ENCODE data around the gene MGAT5.
"Not testable (repeated sequence)": the region's sequence is repeated elsewhere in the genome, so short reads cannot be mapped to it uniquely, and the experiment has no call there.

The MGAT5 gene

GRCh38 chr2:134281815-134282419, 28.0 kb downstream of the MGAT5 start:
- no peak for DNase-seq

GRCh38 chr2:134282629-134283400, 28.9 kb downstream of the MGAT5 start:
- DNase-seq: no peak

DNA sequence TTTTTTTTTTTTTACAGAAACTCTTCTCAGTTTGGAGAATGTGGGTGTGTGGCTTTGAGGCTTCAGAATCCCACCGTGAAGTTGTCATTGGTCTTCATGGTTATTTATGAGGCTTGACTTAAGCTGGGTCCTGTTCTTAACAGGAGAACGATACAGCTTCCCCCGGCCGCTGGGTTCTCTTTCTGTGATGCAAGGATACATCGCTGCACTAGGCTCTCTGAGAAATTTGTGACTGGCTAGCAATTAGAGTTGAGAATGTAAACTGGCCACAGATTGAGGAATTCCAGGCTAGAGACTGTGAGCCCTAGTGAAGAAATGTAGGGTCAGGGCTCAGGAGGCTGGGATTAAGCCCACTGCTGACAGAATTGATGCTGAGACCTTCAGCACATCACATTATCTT, 29.8 kb downstream of the MGAT5 start:
- DNase-seq: no peak

- no peak for DNase-seq
These were observed 30.3 kb downstream of the MGAT5 start for GRCh38 chr2:134284119-134284670.

DNA sequence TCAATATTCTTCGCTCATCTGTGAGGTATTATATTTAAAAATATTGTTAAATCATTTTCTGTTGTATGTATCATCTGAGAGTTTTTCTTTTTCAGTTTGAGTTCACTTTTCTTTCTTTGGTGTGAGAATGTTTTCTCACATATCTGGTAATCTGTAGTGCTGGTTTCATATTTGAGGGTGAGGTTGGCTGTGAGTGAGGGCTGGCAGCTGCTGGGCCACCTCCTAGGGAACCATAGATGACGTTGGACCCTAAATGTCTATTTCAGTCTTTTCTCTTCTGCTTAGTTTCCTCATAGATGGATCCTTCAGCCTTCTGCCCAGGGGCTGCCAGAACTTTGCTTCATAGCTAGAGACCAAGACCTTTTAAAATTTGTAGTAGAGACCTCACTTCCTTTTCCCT, 33.5 kb downstream of the MGAT5 start:
- DNase-seq: no peak

- no peak for DNase-seq
These were observed 34.9 kb downstream of the MGAT5 start for GRCh38 chr2:134288814-134289213.

DNA sequence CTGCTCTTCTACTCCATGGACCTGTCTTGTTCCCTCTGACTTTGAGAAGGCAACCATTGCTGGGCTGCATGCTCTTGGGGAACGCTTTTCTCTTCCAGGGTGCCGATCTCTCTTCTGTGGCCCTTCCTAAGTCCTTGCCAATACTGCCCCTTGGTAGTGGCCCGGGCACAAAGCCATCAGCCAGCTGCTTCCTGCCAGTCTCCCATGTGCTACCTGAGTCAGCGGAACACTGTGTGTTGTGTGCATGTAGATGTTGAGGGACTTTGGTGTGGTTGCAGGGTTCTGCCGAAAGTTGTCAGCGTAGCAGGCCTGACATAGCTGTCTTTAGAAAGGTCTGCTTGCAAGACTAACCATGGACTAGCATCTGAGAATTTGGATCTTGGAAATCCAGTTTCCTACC, 35.4 kb downstream of the MGAT5 start:
- no peak for DNase-seq

DNA sequence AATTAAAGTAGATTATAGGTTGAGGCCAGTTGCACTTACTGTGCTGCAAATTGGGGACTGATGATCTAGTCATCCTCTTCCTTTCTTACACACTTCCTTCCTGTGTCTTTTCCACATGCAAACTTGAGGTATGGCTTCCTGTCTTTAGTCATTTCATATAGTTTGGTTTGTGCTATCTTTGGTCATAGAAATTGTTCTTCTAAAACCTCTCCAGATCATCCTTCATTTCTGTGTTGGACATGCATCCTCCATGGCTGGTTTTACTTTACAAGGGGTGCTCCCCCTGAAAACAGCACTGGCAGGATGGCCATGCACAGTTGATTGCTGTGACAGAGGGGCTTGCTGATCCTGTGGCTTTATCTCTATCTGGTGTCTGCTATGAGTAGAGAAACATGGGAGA, 36.5 kb downstream of the MGAT5 start:
- no peak for DNase-seq

GRCh38 chr2:134292514-134292913, 38.6 kb downstream of the MGAT5 start:
- no peak for DNase-seq

DNA sequence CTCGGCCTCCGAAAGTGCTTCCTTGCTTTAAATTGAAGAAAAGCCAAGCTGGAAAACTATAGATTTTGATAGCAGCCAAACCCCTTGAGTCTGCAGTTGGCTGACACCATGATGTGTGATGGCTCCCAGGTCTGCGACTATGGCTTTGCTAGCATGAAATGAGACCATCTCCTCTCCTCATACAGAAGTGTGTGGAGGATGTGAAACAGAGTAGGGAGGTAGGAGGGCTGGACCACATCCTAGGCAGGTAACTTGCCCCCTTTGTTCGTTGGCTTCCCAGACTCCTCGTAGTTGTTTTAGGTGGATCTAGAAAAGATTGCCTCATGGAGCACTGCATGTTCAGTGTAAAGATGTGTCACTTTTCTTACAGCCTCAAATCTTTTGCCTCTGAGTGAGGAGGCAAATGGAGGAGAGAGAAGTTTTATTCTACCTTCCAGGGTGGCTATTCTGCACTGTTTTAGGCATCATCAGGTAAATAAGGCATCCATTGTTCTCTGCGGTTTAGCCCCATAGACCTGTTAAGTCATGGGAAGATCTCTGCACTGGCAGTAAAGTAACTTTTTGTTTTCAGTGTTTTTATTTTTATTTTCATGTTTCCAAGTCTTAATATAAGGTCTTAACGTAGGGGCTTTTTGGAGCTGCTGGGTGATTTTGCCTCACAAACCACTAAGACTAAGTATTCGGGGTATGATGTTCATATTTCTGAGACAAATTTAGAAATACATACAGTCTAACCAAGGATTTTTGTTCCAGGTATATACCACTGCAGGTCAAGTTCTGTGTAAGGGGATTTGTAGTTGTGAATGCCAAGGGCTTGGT, 40.1 kb downstream of the MGAT5 start:
- DNase-seq: no peak

DNA sequence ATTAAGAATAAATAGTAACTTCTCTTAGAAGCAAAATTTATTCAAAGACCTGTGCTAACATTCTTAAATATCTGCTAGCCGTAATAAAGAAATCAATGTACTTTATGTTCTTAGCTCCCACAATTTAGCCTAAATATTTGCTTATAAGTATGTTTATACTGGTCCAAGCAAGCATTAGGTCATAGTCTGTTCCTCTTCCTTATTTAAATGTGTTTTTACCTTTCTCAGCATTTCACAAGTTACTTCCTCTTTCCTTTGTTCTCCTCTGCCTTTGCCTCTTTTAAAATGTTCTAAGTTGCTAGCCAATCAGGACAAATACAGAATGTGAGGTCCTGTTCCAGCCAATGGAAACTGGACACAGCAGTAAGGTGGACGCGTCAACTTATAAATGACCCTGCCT, 40.7 kb downstream of the MGAT5 start:
- not testable (repeated sequence) for DNase-seq

DNA sequence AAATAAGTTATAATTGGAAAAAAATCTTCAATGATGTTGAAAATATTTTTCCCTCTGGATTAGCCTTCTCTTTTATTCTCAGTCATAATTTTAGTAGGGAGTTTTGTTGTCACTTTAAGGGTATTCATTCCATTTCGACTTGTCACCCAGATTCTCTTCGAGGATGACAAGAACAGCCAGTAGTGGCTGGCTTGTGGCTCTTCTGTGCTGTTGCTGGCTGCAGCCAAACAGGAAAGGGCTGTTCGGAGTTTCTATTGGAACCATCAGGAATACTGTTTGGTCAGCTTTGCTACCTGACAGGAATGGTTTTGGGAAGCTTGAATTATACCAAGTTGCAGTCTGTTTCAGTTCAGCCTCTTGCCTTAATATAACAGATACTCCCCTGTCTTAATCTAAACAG, 41.6 kb downstream of the MGAT5 start:
- DNase-seq: no peak

DNA sequence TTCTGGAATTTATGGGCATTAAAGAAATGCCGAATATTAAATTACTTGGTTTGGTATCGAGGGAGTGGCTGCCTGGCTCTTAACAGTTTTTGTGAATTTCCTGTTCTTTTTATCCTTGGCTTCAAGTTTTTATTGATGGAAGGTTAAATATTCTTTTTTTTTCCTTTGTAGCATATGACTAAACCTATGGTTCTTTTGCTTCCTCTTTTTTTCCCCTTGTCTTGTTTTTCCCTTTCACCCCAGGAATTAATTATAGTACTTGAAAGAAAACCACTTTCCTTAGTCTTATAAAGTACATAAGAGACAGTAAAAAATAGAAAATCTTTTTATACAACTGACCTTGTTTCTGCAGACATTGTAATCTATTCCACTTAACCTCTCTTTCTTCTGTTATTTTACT, 42.4 kb downstream of the MGAT5 start:
- no peak for DNase-seq

DNA sequence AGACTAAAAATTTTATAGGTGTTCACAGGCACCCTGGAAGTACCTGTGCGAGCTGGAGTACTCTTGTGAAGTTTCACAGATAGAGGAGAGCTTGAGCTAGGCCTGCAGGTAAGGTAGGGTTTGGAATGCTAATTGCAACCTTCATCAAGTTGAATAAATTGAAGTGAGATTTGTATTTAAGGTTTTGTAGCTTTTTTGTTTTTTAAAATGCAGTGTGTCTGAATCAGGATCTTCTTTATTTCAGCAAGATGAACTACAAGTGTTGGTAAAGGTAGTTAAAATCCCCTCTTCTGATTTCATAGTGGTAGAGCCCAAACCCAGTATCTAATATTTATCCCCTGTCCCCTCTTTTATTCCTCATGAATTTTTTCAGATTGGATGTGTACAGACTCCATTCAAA, 45.5 kb downstream of the MGAT5 start:
- no peak for DNase-seq

GRCh38 chr2:134300585-134300984, 46.7 kb downstream of the MGAT5 start:
- DNase-seq: no peak

GRCh38 chr2:134301099-134301927, 47.4 kb downstream of the MGAT5 start:
- DNase-seq: no peak

DNA sequence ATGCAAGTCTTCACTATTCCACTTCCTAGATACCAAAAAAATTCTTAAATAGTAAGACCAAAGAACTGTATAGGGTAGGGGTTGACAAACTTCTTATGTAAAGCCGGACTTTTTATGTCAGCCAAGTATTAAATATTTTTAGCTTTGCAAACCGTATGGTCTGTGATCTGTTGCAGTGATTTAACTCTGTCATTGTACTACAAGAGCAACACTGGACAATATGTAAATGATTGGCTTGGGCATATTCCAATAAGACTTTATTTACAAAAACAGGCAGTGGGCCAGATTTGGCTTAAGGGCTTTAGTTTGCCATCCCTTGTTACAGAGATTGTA, 48.0 kb downstream of the MGAT5 start:
- no peak for DNase-seq

DNA sequence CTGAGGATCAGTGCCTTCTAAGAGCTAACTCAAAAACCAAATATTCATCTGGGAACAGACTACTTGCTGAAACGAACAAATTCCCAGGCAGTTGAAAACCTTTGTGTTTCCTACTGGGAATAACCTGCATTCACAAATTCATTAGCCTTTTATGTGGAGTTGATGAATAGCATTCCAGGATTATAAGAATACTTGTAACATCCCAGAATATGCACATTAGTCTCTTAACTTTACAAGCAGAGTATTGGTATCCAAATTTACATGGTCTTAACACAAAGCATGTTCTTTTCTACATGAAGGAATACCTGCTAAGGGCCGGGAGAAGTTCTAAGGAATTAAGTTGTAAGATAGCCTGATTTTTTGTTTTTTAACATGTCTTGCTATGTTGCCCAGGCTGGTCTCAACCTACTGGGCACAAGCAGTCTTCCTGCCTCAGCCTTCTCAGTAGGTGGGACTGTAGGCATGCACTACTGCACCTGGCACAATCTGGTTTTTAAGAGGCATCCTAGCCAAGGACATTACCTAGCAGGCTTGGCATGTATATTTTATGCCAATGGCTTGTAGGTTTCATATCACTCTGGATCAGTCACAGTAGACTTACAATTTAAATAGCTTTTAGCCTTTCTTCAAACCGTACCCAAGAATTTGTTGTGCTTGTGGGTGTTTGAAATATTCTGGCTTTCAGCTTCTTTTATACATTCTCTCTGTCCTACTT, 50.7 kb downstream of the MGAT5 start:
- no peak for DNase-seq

DNA sequence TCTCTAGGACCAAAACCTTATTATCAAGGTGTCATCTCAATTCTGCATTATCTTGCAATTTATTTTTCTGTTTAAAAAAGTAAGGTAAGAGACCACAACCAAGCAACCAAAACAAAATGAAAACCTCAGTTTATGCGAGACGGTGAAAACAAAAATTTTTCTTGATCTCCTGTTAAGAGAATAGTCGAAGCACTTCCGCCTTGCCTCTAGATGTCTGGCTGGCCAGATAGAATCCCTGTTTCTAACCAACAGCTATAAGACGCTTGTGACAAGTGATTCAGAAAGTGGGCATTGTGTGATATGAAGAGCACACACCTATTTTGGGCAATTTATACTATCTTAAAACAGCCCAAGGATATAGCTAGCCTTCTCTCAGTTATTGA, 51.2 kb downstream of the MGAT5 start:
- DNase-seq: no peak

GRCh38 chr2:134306521-134306920, 52.6 kb downstream of the MGAT5 start:
- no peak for DNase-seq

DNA sequence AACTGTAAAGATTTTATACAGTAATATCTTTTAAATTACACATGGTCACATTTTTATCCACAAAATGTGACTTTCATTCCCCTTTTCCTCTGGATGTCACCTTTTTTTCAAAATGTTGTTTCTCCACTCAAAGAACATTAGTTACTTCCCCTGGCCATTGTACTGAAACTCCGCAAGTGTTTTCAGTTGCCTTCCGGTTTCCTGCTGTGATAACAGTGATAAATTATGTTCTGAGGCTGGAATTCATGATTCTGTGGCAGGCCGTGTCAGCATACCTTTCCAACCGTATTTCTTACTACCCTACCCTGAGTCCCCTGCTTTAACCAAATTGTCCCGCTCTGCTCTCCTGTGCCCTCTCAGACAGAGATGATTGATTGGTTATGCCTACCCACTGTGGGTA, 53.5 kb downstream of the MGAT5 start:
- no peak for DNase-seq
